ENCODE results near the gene EVA1B. TPM values are rescaled to one million over a fixed set of nuclear protein-coding genes. Genes with fewer than 3 reads are reported as not detected.

Gene EVA1B
- 138 and 139 TPM in 2 replicates for total RNA-seq

GRCh38 chr1:36323636-36324352 is at the start of gene EVA1B:
Gene EVA1B, minus strand, starts transcription at chr1:36323645. Its CDS starts 608 bp downstream, at chr1:36323037.
- Histone ChIP-seq H3K27me3 (ENCODE audit: control insufficient read depth, insufficient read depth, low read length) (no peaks in the 10 kb centered on the region), H3K4me3 (ENCODE audit: low read depth, low read length) (peak within 1 kb of the TSS; percentile 72), H3K36me3 (ENCODE audit: control insufficient read depth, insufficient read depth, low read length) (no peaks in the 10 kb centered on the region)
- TF ChIP-seq, protein P1, sequence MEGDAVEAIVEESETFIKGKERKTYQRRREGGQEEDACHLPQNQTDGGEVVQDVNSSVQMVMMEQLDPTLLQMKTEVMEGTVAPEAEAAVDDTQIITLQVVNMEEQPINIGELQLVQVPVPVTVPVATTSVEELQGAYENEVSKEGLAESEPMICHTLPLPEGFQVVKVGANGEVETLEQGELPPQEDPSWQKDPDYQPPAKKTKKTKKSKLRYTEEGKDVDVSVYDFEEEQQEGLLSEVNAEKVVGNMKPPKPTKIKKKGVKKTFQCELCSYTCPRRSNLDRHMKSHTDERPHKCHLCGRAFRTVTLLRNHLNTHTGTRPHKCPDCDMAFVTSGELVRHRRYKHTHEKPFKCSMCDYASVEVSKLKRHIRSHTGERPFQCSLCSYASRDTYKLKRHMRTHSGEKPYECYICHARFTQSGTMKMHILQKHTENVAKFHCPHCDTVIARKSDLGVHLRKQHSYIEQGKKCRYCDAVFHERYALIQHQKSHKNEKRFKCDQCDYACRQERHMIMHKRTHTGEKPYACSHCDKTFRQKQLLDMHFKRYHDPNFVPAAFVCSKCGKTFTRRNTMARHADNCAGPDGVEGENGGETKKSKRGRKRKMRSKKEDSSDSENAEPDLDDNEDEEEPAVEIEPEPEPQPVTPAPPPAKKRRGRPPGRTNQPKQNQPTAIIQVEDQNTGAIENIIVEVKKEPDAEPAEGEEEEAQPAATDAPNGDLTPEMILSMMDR (IDR thresholded peaks at IDR 0.05; ENCODE audit: insufficient read depth, low read length, poor library complexity, severe bottlenecking): no peak
- no peak for DNase-seq (ENCODE audit: low read depth)

- TF ChIP-seq, protein P1 (IDR thresholded peaks at IDR 0.05; ENCODE audit: insufficient read depth, low read length, poor library complexity, severe bottlenecking): no peak
- DNase-seq (ENCODE audit: low read depth): no peak
Measured at GRCh38 chr1:36372617-36373016, 49.2 kb upstream of the EVA1B start.

DNA sequence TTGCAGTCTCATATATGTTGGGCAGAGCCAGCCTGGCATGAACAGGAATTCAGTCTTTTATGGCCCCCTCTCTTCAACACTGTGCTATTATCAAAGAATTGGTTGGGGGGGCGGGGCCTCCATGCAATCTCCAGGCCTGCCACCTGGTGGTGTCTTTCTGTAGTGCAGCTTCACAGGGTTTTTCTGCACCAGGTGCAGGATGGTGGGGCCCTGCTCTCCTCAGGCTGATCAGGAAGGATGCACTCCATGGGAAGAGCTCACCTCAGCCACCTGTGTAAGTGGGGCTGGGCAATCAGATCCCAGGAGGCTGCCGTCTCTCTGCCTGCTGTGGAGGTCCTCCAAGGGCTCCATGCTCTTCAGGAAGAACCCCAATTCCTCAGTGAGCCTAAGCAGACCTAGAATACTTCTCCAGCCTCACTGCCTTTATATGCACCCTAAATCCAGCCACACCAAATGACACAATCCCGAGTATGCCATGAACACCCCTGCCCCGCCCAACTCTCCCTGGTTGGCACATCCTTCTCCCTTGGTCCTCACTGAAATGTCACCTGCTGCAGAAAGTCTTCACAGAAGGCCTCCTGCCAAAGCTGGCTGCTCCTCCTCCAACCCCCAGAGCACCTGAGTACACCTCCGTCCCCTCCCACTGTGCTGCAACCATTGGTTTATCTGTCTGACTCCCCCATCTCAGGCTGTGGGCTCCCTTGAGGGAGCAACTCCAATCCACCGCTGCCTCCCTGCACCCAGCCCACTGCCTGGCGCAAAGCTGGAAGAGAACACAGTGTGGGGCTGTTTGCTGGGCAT is 45.8 kb upstream of the EVA1B start:
- H3K36me3 ChIP-seq (ENCODE audit: control insufficient read depth, insufficient read depth, low read length): peaks cover 2% of the 10 kb centered on the region
- DNase-seq (ENCODE audit: low read depth): no peak
- no peaks in the 10 kb centered on the region for H3K27me3 ChIP-seq (ENCODE audit: control insufficient read depth, insufficient read depth, low read length)
- H3K4me3 ChIP-seq (ENCODE audit: low read depth, low read length): no peak overlapping the region
- TF ChIP-seq, protein P1 (IDR thresholded peaks at IDR 0.05; ENCODE audit: insufficient read depth, low read length, poor library complexity, severe bottlenecking): peak; percentile 94

More at GRCh38 chr1:36372617-36373016, 49.2 kb upstream of the EVA1B start:
- H3K36me3 ChIP-seq (ENCODE audit: control insufficient read depth, insufficient read depth, low read length): no peaks in the 10 kb centered on the region
- H3K27me3 ChIP-seq (ENCODE audit: control insufficient read depth, insufficient read depth, low read length): no peaks in the 10 kb centered on the region
- H3K4me3 ChIP-seq (ENCODE audit: low read depth, low read length): no peak overlapping the region

DNA sequence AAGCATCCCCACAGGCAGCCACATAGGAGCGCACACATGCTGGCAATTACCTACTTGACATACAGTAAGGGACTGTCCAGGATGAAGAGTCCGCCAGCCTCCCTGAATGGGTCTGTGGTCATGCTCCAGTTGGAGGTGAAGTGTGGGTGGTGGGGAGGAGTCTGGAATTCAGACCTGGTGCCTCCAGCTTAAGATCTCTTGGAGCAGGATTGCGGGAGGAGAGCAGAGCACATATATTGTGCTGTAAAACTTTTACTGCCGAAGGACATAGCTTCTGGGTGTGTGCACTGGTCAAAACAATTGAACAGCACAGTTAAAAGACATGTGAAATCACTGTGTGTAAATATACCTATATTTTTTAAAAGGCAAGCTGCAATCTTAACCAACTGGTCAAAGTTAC is 44.4 kb upstream of the EVA1B start:
- H3K36me3 ChIP-seq (ENCODE audit: control insufficient read depth, insufficient read depth, low read length): peaks cover 2% of the 10 kb centered on the region
- H3K4me3 ChIP-seq (ENCODE audit: low read depth, low read length): no peak overlapping the region
- H3K27me3 ChIP-seq (ENCODE audit: control insufficient read depth, insufficient read depth, low read length): no peaks in the 10 kb centered on the region
- DNase-seq (ENCODE audit: low read depth): no peak
- TF ChIP-seq, protein P1 (IDR thresholded peaks at IDR 0.05; ENCODE audit: insufficient read depth, low read length, poor library complexity, severe bottlenecking): no peak

- Histone ChIP-seq H3K27me3 (ENCODE audit: control insufficient read depth, insufficient read depth, low read length) (no peaks in the 10 kb centered on the region), H3K36me3 (ENCODE audit: control insufficient read depth, insufficient read depth, low read length) (peaks cover 2% of the 10 kb centered on the region), H3K4me3 (ENCODE audit: low read depth, low read length) (no peak overlapping the region)
- DNase-seq (ENCODE audit: low read depth): no peak
- TF ChIP-seq, protein P1 (IDR thresholded peaks at IDR 0.05; ENCODE audit: insufficient read depth, low read length, poor library complexity, severe bottlenecking): no peak
Measured at GRCh38 chr1:36367066-36367465, 43.6 kb upstream of the EVA1B start.

Measured in kidney epithelial cell (primary cell).